Measurements from ENCODE around the gene KCTD13.
"Not testable (repeated sequence)": the region's sequence is repeated elsewhere in the genome, so short reads cannot be mapped to it uniquely, and the experiment has no call there.

KCTD13 gene

DNA sequence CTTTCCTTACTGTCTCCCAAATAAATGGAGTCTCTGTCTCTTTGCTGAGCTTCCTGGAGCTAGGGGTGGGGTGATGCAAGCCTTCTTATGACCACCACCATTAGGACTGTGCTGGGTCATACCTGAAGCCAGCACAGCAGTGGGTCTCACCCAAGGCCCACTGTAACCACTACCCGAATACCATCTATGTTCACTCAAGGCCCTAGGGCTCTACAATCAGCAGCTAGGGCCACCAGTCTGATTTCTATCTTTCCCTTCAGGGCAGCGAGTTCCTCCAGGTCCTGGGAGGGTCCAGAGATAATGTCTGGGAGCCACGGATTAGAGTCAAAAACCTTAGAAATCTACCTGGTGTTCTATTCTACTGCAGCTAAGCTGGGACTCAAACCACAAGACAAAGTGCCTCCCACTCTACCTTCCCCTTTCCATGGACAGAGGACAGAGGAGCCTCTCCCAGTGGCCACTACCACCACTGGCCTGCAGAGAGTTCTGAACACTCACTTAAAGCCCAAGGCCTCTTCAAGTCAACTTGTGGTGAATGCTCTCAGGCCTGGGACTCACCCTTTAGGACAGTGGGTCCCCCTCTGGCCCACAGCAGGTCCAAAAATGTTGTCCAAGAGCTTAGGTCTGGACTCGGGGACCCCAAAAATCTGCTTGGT, 24.9 kb upstream of the KCTD13 start:
- no peak for DNase-seq

DNA sequence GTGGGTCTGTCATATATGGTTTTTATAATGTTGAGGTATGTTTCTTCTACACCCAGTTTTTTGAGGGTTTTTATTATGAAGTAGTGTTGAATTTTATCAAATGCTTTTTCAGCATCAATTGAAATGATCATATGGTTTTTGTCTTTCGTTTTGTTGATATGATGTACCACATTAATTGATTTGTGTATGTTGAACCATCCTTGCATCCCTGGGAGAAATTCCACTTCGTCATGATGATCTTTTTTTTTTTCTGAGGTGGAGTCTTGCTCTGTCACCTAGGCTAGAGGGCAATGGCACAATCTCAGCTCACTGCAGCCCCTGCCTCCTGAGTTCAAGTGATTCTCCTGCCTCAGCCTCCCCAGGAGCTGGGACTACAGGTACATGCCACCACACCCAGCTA, 21.9 kb upstream of the KCTD13 start:
- no peak for DNase-seq

DNA sequence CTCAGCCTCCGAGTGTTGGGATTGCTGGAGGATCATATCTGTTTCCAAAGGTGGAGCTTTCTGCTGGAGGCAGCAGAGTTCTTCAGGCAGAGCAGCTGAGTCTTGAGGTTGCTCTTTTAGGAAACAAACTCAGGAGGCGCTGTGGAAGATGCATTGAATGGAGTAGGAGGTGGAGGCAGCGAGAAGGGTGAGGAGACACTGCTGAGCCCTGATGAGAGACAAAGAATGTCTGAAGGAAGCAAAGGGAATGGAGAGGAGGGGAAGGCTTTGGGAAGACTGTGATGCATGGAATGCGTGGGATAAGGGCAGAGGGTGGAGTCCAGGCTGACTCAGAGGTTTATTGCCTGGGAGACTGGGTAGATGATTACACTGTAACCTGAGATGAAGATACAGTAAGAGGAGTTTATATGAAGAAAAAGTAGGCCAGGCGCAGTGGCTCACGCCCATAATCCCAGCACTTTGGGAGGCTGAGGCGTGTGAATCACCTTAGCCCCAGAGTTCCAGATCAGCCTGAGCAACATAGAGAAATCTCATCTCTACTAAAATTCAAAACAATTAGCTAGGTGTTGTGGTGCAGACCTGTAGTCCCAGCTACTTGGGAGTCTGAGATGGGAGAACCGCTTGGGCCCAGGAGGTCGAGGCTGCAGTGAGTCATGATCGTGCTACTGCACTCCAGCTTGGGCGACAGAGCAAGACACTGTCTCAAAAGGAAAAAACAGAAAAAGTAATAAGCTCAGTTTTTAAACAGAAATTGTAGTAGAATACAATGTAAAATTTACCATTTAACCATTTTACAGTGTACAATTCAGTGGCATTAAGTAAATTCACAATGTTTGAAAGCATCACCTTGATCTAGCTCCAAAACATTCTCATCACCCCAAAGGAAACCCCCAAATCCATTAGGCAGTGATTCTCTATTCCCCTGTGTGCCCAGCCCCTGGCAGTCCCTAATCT, 18.1 kb upstream of the KCTD13 start:
- peak in 1 of 56 donors; percentile 4 for DNase-seq

DNA sequence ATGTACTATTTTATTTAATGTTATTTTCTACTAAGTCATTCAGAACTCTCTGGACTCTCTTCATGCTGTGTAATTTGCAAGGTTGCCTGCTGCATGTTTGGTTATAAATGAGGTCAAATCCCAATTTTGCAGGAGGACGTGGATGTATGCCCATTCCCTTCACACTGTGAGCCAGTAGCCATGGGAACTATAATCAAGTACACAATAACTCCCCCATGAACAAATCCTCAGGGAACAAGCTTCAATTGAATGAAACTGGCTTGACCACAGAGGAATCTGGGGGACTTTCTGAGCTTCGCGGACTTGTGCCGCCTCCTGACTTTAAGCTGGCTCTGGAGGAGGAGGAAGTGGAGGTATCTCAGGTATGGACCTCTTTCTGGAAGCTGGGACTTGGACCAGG, 14.6 kb upstream of the KCTD13 start:
- peak in 1 of 56 donors; percentile 20 for DNase-seq

DNA sequence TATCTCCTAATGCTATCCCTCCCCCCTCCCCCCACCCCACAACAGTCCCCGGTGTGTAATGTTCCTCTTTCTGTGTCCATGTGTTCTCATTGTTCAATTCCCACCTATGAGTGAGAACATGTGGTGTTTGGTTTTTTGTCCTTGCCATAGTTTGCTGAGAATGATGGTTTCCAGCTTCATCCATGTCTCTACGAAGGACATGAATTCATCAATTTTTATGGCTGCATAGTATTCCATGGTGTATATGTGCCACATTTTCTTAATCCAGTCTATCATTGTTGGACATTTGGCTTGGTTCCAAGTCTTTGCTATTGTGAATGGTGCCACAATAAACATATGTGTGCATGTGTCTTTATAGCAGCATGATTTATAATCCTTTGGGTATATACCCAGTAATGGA, 5.7 kb upstream of the KCTD13 start:
- not testable (repeated sequence) for DNase-seq

DNA sequence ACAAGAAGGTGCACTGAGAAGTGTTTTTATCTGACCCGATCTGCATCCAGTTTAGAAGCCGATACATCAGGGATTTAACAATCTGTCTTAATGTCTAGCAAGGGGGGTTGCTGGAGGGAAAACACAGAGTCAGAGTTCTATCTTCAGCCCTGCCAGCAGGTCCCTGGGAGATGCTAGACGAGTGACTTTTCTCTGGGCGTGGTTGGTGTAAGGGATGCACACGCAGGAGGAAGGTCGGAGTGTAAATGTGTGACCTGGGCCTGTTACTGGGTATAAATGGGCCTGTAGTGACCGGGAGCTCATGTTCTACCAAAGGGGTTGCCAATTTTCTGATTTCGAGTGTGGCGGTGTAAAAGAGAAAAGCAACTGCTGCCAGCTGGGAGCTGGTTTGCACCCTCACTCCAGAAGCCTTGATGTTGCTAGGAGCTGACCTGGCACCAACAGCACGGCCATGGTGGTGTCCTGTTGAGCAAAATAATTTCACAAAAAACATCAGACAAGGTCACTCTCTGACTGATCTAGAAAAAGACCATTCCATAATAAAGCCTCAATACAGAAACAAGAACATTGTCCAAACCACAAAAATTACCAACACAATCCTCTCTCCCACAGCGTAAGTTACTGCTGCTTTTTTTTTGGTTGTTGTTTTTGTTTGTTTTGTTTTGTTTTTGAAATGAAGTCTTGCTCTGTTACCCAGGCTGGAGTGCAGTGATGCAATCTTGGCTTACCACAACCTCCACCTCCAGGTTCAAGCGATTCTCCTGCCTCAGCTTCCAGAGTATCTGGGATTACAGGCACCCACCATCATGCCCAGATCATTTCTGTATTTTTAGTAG, 1.3 kb upstream of the KCTD13 start:
- peak in 23 of 56 donors; percentile 7 to 59 (median 26) for DNase-seq

DNA sequence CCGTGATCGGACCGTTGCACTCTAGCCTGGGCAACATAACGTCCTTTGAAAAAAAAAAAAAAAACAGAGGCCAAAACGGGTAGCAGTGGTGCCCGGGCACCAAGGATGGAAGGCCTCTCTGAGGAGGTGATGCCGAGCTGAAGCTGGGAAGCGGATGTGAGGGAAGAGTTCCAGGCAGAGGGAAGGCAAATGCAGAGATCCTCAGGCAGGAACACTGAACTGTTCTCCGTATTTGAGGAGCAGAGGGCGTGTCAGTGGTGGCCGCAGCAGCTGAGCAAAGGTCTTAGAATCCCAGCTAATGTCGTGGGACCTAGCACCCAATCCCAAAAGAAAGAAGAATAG, 656 bp upstream of the KCTD13 start:
- DNase-seq, result no peak

DNA sequence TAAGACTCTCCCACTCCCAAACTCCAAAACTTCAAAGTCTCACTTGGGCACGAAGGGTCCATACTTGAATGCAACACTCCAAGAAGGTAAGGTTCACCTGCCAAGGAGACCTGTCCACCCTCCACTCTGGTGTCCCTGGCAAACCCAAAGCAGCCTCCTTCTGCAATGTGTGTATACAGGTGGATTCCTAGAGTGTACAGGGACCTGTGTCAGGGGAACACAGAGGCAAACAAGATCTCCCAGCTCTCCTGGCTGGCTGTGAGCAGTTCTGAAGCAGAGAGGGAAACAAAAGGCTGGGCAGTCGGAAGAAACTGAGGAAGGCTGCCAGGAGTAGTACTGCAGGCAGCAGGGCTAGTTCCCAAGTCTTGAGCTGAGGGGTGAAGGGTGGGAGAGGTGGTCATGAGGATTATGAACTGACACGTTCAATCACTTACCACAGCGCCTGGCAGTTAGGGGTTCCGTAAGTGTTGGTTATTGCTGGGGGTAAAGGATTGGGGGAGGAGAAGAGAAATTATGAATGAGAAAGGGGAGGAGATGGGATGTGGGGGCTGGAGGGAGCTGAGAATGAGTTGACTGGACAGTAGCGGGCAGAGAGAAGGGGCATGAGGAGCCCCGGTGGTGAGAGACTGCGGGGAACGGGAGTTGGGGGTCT, 795 bp downstream of the KCTD13 start:
- peak in 8 of 56 donors; percentile 14 to 46 (median 32) for DNase-seq

DNA sequence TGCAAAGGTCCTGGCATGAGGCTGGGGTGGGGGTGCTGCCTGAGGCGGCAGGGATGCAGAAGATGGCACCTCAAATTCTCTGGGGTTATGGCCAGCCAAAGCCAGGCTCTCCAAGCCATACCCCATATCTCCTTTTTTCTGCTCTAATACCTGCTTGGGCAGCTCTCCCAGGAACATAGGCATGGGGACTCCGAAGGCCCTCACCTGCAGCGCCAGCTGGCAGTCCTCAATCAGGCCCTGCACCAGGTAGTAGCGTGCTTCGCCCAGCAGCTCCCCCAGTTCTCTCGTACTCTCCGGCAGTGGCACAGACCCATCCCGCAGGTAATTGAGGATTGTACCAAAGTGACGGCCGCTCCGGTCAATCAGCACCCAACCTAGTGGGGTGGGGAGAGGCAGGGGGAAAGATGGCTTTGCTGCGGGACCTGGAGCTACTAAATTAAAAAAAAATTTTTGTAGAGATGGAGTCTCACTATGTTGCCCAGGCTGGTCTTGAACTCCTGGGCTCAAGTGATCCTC, 3.0 kb downstream of the KCTD13 start:
- DNase-seq, result no peak

DNA sequence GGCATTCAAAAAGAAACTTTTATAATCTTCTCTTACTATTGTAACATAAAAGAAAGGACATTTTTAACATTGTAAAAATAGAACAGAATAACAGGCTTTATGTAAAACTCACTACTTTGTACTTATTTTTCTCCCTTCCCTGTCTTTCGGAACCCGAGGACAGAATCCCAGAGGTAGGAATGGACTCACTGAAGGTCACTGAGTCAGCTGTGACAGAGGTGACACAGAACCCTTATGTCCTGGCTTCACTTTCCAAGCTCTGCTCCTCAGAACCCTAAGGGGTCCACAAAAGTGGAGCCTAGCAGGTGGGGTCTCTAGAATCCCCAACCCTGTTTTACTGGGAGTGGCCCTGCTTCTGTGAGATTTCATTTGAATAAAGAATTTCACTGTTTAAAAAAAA, 3.7 kb downstream of the KCTD13 start:
- no peak for DNase-seq

DNA sequence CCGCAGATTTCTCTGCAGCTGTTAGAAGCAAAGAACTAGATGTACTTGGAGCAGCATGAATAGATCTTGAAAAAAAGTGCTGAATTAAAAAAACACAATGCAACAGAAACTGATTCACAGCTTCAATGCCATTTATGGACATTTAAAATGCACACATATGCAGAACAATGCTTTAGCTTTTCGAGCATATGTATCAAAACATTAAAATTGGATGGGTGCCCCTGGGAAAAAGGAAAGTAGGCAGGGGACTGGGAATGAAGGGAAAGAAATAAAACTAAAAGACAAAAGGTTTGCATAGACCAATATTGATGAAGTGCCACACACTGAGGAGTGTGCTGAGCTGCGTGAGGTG, 5.0 kb downstream of the KCTD13 start:
- DNase-seq, result no peak

DNA sequence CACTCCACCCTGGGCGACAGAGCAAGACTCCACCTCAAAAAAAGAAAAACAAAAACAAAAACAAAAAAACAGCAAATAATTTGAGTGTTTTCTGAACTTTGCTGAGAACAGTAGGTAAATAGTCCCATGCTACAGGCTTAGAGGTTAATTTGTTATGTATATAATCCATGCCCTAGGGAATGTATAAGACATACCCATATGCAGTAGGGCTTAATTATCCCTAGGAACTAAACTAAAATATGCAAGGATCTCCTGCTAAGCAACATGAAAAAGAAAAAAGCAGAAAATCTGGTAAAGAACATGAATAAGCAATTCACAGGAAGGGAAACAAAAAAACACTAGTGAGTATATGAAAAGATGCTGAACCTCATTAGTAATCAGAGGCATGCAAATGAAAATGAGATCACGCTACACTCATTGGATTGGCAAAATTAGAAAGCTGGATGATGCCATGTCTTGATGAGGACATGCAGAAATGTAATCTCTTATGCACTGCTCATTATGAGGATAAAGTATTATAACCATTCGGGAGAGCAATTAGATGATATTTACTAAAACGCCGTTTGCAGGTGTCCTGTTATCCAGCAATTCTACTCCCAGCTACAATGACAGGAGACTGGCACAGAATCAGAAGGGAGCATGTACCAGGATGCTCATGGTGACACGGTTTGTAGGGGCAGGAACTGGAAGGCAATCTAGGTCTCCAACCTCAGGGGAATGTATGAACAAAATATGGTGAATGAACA, 5.6 kb downstream of the KCTD13 start:
- peak in 11 of 56 donors; percentile 12 to 46 (median 32) for DNase-seq

DNA sequence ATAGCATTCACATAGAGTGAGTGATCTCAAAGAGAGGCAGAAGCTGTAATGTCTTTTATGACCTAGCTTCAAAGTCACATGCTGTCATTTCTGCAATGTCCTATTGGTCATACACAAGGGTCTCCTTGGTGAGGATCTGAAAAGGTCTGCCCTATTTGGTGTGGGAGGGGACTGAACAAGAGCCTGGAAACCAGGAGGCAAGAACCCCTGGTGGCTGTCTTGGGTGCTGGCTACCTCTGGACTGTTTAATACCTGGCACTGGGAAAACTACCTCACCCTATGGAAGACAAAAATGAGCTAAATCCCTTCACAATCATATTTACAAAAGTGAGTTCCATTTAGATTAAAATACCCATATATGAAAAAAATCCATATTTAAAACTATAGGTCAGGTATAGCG, 9.0 kb downstream of the KCTD13 start:
- no peak for DNase-seq

DNA sequence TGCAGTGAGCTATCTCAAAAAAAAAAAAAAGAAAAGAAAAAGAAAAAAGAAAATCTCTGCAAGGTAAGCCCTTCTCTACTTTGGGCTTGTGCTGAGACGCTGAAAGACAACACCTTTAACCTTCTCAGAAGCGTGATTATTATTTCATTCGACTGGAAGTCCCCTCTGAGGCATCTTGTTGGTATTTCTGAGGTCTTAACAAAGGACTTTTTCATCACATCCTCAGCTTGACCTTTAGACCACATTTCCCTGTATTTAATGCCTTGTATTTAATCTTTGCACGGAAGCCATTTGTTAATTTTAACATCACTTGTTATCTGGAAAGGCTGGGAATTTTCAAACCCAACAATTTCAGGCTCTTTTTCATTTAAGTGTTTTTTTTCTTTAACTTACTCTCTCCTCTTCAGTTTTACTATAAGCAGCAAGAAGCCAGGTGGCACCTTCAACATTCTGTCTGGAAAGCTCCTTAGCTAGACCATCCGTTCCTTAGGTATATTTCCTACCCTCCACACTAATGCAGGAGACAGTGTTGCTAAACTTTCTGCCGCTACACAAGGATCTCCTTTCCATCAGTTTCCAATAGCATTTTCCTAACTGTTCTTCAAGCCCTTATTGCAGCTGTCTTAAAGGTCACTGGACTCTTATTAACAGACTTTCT, 10.3 kb downstream of the KCTD13 start:
- DNase-seq, result no peak

DNA sequence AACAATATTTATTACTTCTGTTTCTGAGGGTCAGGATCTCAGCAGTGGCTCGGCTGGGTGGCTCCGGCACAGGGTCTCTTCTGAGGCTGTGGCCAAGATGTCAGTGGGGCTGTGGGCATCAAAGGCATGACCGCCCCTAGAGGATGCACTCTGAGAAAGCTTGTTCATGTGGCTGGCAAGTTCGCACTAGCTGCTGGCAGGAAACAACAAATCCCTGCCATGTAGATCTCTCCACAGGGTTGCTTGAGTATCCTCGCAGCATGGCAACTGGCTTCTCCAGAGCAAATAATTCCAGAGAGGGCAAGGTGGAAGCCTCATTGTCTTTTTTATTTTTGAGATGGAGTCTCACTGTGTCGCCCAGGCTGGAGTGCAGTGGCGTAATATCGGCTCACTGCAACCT, 12.5 kb downstream of the KCTD13 start:
- no peak for DNase-seq

DNA sequence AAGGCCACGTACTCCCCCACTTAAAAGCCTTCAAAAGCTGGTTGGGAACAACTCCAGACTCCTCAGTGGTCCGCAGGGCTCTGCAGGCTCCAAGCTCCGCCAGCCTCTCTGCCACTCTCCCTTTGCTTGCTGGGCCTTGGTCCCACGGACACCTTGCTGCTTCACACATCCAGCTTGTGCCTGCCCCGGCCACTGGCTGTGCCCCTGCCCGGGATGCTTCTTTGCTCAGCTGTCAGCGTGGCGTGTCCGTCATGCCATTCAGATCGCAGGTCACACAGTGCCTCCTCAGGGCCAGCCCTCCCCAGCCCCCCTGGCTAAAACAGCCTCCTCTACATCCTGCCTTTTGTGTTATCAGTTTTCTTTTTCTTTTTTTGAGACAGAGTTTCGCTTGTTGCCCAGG, 13.9 kb downstream of the KCTD13 start:
- DNase-seq, result no peak

DNA sequence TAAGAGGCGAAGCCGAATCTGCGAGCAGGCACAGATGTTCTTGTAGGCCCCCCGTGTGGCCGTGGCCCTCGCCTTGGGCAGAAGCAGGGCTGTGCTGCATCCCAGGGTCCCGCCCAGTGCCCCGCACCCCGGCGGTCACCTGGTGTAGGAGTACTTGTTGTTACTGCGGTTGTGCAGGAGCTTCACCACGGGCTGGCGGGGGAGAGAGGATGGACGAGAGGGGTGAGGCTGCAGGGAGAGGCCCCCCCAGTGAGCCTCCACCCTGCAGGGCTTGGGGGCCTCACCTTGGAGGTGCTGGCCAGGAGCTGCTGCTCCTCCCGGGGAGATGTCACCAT, 14.4 kb downstream of the KCTD13 start:
- DNase-seq, result no peak

DNA sequence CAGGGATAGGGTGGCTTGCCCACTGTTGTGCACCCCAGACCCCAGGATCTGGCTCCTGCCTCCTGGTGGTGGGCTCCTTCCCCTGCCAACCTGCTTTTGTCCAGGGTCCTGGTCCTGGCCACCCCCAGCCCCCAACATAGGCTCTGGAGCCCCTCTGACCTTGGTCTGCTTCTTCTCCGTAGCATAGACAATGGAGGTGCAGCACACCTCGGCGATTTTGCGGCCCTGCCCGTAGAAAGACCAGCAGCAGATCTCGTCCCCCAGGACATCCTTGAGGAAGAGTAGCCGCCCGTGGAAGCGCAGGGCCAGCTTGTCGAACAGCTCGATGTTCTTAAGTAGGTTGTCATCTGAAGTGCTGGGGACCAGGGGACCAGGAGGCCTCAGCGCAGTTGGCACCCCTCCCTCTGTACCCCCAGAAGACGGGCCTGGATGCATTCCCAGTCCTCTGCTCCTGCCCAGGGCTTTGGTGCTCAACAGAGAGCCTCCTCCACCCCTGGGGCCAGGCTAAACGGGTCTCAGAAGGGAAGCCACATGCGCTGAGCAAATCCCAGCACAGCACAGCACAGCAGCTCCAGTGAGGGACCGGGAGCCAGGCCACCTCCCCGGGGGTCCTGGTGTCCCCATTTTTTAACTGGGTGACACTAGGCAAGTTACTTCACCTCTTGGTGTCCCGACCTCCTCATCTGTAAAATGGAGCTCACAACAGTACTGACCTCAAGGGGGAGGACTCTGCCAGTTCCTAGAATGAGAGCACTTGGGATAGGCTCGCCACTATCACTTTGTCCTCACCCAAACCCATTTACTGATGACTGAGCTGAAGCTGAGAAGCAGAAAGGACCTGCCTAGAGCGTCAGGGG, 15.0 kb downstream of the KCTD13 start:
- no peak for DNase-seq

DNA sequence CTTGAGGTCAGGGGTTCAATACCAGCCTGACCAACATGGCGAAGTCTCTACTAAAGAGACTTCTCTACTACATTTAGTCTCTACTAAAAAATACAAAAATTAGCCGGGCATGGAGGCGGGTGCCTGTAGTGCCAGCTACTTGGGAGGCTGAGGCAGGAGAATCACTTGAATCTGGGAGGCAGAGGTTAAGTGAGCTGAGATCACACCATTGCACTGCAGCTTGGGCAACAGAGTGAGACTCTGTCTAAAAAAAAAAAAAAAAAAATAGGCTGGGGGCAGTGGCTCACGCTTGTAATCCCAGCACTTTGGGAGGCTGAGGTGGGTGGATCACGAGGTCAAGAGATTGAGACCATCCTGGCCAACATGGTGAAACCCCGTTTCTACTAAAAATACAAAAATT, 16.2 kb downstream of the KCTD13 start:
- DNase-seq, result not testable (repeated sequence)
